COLO668 (cell line): ENCODE data around the gene TRIM67.

Experiments used
- DNase-seq: peaks from one replicate; lab custom pipeline; 2025; ENCODE audit not compliant: unreplicated experiment; lab: John Stamatoyannopoulos, UW

Gene TRIM67

GRCh38 chr1:231183639-231184590 is 22.1 kb downstream of the TRIM67 start:
- DNase-seq = no peak

GRCh38 chr1:231184891-231185290 is 23.0 kb downstream of the TRIM67 start:
- DNase-seq = no peak

GRCh38 chr1:231185391-231185790 is 23.5 kb downstream of the TRIM67 start:
- DNase-seq = no peak

GRCh38 chr1:231186356-231187115 is 24.7 kb downstream of the TRIM67 start:
- no peak for DNase-seq

GRCh38 chr1:231187571-231187970 is 25.7 kb downstream of the TRIM67 start:
- DNase-seq = no peak

- DNase-seq = no peak
Measured at GRCh38 chr1:231188072-231188471, 26.2 kb downstream of the TRIM67 start.

GRCh38 chr1:231188768-231189167 is 26.9 kb downstream of the TRIM67 start:
- no peak for DNase-seq

- no peak for DNase-seq
Measured at GRCh38 chr1:231189683-231190270, 27.9 kb downstream of the TRIM67 start.

- DNase-seq = no peak
Measured at GRCh38 chr1:231190456-231190855, 28.6 kb downstream of the TRIM67 start.

GRCh38 chr1:231192620-231193163 is 30.8 kb downstream of the TRIM67 start:
- DNase-seq = no peak

GRCh38 chr1:231193710-231194340 is 32.0 kb downstream of the TRIM67 start:
- no peak for DNase-seq

- no peak for DNase-seq
Measured at GRCh38 chr1:231194476-231194842, 32.6 kb downstream of the TRIM67 start.

- no peak for DNase-seq
Measured at GRCh38 chr1:231194843-231195516, 33.1 kb downstream of the TRIM67 start.

- DNase-seq = no peak
Measured at GRCh38 chr1:231196307-231196706, 34.4 kb downstream of the TRIM67 start.

GRCh38 chr1:231196728-231197127 is 34.9 kb downstream of the TRIM67 start:
- no peak for DNase-seq

GRCh38 chr1:231199868-231200267 is 38.0 kb downstream of the TRIM67 start:
- no peak for DNase-seq

GRCh38 chr1:231200388-231201031 is 38.7 kb downstream of the TRIM67 start:
- no peak for DNase-seq

GRCh38 chr1:231201375-231201978 is 39.6 kb downstream of the TRIM67 start:
- DNase-seq = no peak

GRCh38 chr1:231201979-231202633 is 40.2 kb downstream of the TRIM67 start:
- DNase-seq = no peak
